GM18951 (cell line): Measurements from ENCODE around the gene NUP98.
A peak's percentile ranks its signal among the peaks of the same experiment; 100 is the strongest.
"Not testable (repeated sequence)": the region's sequence is repeated elsewhere in the genome, so short reads cannot be mapped to it uniquely, and the experiment has no call there.

ENCODE experiments used
- POLR2A ChIP-seq: IDR thresholded peaks from 4 replicates; pipeline ENCODE4 v1.6.1; 2011; ENCODE audit warnings: mild to moderate bottlenecking; ENCODE audit not compliant: insufficient read length, insufficient read depth; ENCODE audit errors: extremely low read depth
- in situ Hi-C: fragments of 300-500 bp; cut with MboI; formaldehyde crosslinking; loops from one replicate; pipeline ENCODE4 v1.12.0; 2022; ENCODE audit warnings: low sequenced_read_pairs, mixed read lengths, inconsistent platforms; ENCODE audit not compliant: unreplicated experiment

The NUP98 gene

GRCh38 chr11:3817181-3817800 is 19.9 kb upstream of the NUP98 start:
- in situ Hi-C loops, result no loop called here
- no peak for TF ChIP-seq POLR2A

- in situ Hi-C loops, result no loop called here
- no peak for TF ChIP-seq POLR2A
Measured at GRCh38 chr11:3816673-3817072, 19.3 kb upstream of the NUP98 start.

- in situ Hi-C loops, result no loop called here
- TF ChIP-seq POLR2A, result no peak
Measured at GRCh38 chr11:3815845-3816244, 18.5 kb upstream of the NUP98 start.

DNA sequence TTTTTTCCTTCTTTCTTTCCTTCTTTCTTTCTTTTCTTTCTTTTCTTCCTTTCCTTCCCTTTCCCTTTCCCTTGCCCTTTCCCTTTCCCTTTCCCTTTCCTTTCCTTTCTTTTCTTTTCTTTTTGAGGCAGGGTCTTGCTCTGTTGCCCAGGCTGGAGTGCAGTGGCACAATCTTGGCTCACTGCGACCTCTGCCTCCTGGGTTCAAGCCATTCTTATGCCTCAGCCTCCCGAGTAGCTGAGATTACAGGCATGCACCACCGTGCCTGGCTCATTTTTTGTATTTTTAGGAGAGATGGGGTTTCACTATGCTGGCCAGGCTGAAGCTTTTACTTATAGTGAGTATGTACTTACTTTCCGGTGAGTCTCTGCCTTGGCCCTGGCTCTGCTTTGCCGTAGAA is 17.5 kb upstream of the NUP98 start:
- in situ Hi-C loops, result not testable (repeated sequence)

DNA sequence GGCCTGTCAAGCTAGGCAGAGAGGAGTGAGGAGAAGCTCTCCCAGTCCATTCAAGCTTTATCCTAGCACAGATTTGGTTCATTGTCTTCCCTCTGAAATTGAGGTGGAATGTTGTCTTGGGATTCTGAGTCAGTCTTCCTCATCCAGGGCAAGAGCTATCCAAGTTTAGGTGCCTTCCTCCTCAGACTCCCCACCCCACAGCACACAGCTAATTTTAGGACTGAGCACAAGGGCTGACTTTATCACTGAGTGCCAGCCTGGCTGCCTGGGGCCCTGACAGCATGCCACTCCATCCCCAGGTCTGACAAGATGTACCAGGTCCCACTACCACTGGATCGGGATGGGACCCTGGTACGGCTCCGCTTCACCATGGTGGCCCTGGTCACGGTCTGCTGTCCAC is 13.6 kb upstream of the NUP98 start:
- no peak for TF ChIP-seq POLR2A
- in situ Hi-C loops, result no loop called here

GRCh38 chr11:3810446-3810845 is 13.1 kb upstream of the NUP98 start:
- in situ Hi-C loops, result no loop called here
- TF ChIP-seq POLR2A, result no peak

DNA sequence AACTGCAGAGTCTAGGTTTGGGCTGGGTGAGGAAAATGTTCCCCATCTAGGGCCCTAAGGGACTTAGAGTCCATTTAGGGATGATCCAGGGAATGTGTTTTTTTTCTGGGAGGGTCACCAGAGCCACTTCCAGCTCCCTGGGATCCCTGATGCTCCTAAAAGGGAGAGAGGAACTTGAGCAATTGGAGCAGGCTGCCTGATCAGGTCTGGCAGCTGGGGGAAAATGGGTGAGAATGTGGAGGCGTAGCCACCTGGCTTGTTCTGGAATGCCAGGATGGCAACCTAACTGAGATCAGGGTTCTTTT is 12.2 kb upstream of the NUP98 start:
- in situ Hi-C loops, result no loop called here
- TF ChIP-seq POLR2A, result no peak

DNA sequence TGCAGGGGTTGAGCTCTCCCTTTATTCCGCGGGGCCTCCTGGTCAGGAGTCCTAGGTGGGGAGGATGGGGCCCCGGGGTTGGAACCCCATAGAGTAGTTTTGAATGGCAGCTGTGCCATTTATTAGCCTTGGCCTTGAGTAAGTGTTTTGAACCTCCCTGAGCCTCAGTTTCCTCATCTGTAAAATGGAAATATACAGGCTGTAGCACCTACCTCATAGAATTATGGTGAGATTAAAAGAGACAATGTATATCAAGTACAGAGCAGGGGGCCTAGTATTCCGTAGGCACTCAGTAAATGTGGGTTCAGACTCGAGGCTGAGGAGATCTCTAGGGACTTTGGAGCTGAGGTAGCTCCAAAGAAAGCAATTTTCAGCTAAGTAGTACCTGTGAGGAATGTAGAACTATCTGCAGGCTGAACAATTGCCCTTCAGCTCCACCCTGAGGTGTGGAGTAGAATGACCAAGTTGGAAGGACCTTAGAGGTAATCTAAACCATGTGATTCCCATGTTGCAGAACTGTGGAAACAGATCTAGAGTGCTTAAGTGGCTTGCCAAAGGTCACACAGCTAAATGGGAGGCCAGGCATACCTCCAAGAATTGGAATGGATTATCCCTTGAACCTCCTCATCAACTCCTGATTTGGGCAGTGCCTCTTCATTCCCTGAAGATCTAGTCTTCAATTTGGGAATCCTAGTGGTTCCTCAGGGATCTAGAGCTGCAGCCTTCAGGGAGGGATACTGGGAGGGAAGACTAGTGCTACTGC is 11.7 kb upstream of the NUP98 start:
- no peak for TF ChIP-seq POLR2A
- in situ Hi-C loops, result no loop called here

DNA sequence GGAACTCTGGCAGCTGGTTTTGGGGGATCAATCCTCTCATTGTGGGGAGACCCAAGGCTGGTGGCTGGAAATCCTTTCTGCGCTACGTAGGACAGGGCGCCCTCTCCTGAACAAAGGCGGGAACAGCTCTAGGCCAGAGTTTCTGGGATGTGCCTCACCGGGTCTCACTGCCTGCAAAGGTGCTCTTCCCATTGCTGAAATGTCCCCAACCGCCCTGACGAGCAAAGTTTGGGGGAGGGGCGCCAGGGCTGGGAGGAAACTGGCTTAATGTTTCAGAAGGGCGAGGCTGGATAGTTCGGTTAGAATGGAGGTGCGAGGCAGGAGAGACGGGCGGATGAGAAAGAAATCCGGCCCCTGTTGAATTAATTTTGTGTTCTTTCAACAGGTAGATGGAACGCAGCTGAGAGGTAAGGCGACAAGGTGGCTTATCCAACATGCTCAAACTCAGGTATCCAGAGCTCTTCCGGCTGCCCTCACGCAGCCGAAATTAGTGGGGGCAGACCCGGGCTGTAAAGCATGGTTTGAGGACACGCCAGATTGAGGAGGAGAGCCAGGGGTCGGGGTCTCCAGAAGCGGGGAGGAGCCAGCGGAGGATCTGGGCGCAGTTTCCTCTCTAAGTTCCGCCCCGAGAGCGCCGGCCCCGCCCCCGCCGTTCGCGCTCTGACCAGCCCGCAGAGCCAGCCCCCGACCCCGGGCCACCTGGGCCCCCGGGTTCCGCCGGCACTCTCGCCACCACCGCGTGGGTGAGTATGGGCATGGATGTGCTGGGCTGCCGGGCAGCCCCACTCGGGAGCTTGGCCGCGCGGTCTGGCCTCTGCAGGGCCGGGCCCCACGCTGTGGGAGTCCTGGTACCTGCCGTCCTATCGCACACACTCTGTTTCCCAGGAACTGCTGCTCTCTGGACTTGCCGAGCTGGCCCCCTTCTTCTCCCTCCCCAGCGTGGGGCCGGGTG is 10.8 kb upstream of the NUP98 start, which contains the start of gene PGAP2:
TSS of gene PGAP2 (plus strand) at position 652 of the 952 bp plus-strand sequence. CDS start 2,700 bp downstream, outside the sequence.
- peak; percentile 57 for TF ChIP-seq POLR2A
- in situ Hi-C loops, result no loop called here

GRCh38 chr11:3803726-3804495 is 6.6 kb upstream of the NUP98 start:
- in situ Hi-C loops, result no loop called here
- TF ChIP-seq POLR2A, result no peak

- no peak for TF ChIP-seq POLR2A
- in situ Hi-C loops, result no loop called here
Measured at GRCh38 chr11:3802011-3802790, 4.8 kb upstream of the NUP98 start.

- in situ Hi-C loops, result no loop called here
- TF ChIP-seq POLR2A, result no peak
Measured at GRCh38 chr11:3799873-3800272, 2.5 kb upstream of the NUP98 start.
